Gastroesophageal sphincter (tissue), 4 donors: Measurements from ENCODE around the gene YTHDF1. TPM values are rescaled to one million over a fixed set of nuclear protein-coding genes. Genes with fewer than 3 reads are reported as not detected.

Source experiments
- ATAC-seq: fragments of 150-250 bp; one replicate; pipeline ENCODE4 v1.9.1; 2016; ENCODE audit warnings: mild to moderate bottlenecking, moderate library complexity
- H3K27ac ChIP-seq, 4 donors: fragments of 200-600 bp; sonication (generic) in 3 of 4; 1 replicate in 3 of 4; 2 replicates in 1 of 4; pipeline ENCODE4 v1.5.1; 2016 to 2019
- H3K27me3 ChIP-seq: fragments of 200-600 bp; sonication (generic); one replicate; pipeline ENCODE4 v1.5.1; 2019
- H3K36me3 ChIP-seq, 2 donors: fragments of 200-600 bp; sonication (generic); one replicate each; pipeline ENCODE4 v1.5.1; 2019; ENCODE audit warnings: control low read depth in 1 of 2
- H3K4me1 ChIP-seq, 3 donors: fragments of 200-600 bp; sonication (generic); 1 replicate in 2 of 3; 2 replicates in 1 of 3; pipeline ENCODE4 v1.5.1; 2016 to 2019; ENCODE audit warnings: control low read depth in 2 of 3
- H3K4me3 ChIP-seq, 2 donors: fragments of 200-600 bp; sonication (generic); one replicate each; pipeline ENCODE4 v1.5.1; 2019; ENCODE audit warnings: mild to moderate bottlenecking in 1 of 2, moderate library complexity in 1 of 2
- H3K9me3 ChIP-seq, 3 donors: fragments of 200-600 bp; sonication (generic); one replicate each; pipeline ENCODE4 v1.5.1; 2017 to 2019; ENCODE audit warnings: control low read depth in 2 of 3
- EP300 ChIP-seq: sonication (generic); formaldehyde crosslinking; IDR thresholded peaks from one replicate; pipeline ENCODE4 v1.6.1; 2017; ENCODE audit warnings: antibody characterized with exemption, mild to moderate bottlenecking
- POLR2A ChIP-seq, 2 donors: fragments of 450-650 bp; IDR thresholded peaks; one replicate each; pipeline ENCODE4 v1.6.1; 2017; ENCODE audit warnings: antibody characterized with exemption in 2 of 2, mild to moderate bottlenecking in 2 of 2, moderate library complexity in 1 of 2
- POLR2AphosphoS5 ChIP-seq: sonication (generic); formaldehyde crosslinking; IDR thresholded peaks from one replicate; pipeline ENCODE4 v1.6.1; 2017; ENCODE audit warnings: antibody characterized with exemption
- WGBS, 2 donors: methylation state at CpG; one replicate each; pipeline ENCODE4 v1.1.5; 2018; ENCODE audit warnings: low coverage in 1 of 2; 5-methylcytosine and 5-hydroxymethylcytosine counted together
- total RNA-seq, 4 donors: library from RNA; depleted of rRNA; stranded (reverse); fragments of >200 nt; gene quantifications; one replicate each; pipeline ENCODE4 v1.1.0, GENCODE V29; 2016
- TF ChIP-seq, protein P1 (sequence below), 4 experiments: fragments of 200-600 bp in 2 of 4; fragments of 450-650 bp in 2 of 4; sonication (generic) in 1 of 4; IDR thresholded peaks; one replicate each; pipeline ENCODE4 v1.5.1; 2017 to 2019; ENCODE audit warnings: antibody characterized with exemption in 4 of 4, mild to moderate bottlenecking in 2 of 4, moderate library complexity in 2 of 4

YTHDF1 gene
- total RNA-seq, 4 donors from 2014 or later, result 20.2 to 35.8 (median 34.2) TPM

GRCh38 chr20:63152322-63153253, 63.3 kb downstream of the YTHDF1 start:
- Histone ChIP-seq H3K36me3 (no peaks in the 10 kb centered on the region), H3K27me3 (peaks cover 93% of the 10 kb centered on the region), H3K4me1 (peaks cover 0 to 24% (median 7%) of the 10 kb centered on the region in 3 donors), H3K27ac (peak overlapping the region in 1 of 4 donors; percentile 16), H3K9me3 (peaks cover 0 to 14% (median 0%) of the 10 kb centered on the region in 3 donors), H3K4me3 (peak overlapping the region in 1 of 2 donors; percentile 32)
- TF ChIP-seq EP300 (no peak), POLR2A (IDR thresholded peaks at IDR 0.05) (no peak), POLR2AphosphoS5 (no peak)
- TF ChIP-seq, protein P1, sequence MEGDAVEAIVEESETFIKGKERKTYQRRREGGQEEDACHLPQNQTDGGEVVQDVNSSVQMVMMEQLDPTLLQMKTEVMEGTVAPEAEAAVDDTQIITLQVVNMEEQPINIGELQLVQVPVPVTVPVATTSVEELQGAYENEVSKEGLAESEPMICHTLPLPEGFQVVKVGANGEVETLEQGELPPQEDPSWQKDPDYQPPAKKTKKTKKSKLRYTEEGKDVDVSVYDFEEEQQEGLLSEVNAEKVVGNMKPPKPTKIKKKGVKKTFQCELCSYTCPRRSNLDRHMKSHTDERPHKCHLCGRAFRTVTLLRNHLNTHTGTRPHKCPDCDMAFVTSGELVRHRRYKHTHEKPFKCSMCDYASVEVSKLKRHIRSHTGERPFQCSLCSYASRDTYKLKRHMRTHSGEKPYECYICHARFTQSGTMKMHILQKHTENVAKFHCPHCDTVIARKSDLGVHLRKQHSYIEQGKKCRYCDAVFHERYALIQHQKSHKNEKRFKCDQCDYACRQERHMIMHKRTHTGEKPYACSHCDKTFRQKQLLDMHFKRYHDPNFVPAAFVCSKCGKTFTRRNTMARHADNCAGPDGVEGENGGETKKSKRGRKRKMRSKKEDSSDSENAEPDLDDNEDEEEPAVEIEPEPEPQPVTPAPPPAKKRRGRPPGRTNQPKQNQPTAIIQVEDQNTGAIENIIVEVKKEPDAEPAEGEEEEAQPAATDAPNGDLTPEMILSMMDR (IDR thresholded peaks at IDR 0.05), result no peak
- 75% methylated on average over 2 of the region's 28 CpGs; no CpG with 5 or more reads in 1 of the 2 donors for WGBS, 2 donors
- no peak for ATAC-seq

GRCh38 chr20:63151554-63152321, 64.2 kb downstream of the YTHDF1 start:
- peaks cover 0 to 24% (median 7%) of the 10 kb centered on the region in 3 donors for H3K4me1 ChIP-seq
- H3K4me3 ChIP-seq, result peak overlapping the region in 1 of 2 donors; percentile 32
- ATAC-seq, result peak; percentile 60
- peaks cover 0 to 23% (median 0%) of the 10 kb centered on the region in 3 donors for H3K9me3 ChIP-seq
- no peaks in the 10 kb centered on the region for H3K36me3 ChIP-seq
- H3K27ac ChIP-seq, result peak overlapping the region in 2 of 4 donors; percentile 16 to 44
- WGBS, 2 donors, result 0 to 34% methylated on average over 13 to 19 of the region's 40 CpGs
- peaks cover 94% of the 10 kb centered on the region for H3K27me3 ChIP-seq
- TF ChIP-seq POLR2AphosphoS5 (peak; percentile 45), POLR2A (IDR thresholded peaks at IDR 0.05) (no peak)

GRCh38 chr20:63150911-63151531, 64.9 kb downstream of the YTHDF1 start:
- Histone ChIP-seq H3K4me1 (peaks cover 0 to 24% (median 7%) of the 10 kb centered on the region in 3 donors), H3K27ac (no peak overlapping the region), H3K27me3 (peaks cover 90% of the 10 kb centered on the region), H3K9me3 (peaks cover 0 to 26% (median 0%) of the 10 kb centered on the region in 3 donors), H3K36me3 (no peaks in the 10 kb centered on the region), H3K4me3 (peak overlapping the region in 1 of 2 donors; percentile 32)
- TF ChIP-seq, protein P1 (IDR thresholded peaks at IDR 0.05), result no peak
- TF ChIP-seq EP300 (no peak), POLR2A (IDR thresholded peaks at IDR 0.05) (no peak), POLR2AphosphoS5 (no peak)
- ATAC-seq, result no peak
- WGBS, 2 donors, result no CpG with 5 or more reads among the region's 23 CpGs

- WGBS, 2 donors, result 63 to 93% methylated on average over 6 to 7 of the region's 19 CpGs
- H3K4me3 ChIP-seq, result no peak overlapping the region
- peaks cover 0 to 26% (median 0%) of the 10 kb centered on the region in 3 donors for H3K9me3 ChIP-seq
- H3K27ac ChIP-seq, result no peak overlapping the region
- ATAC-seq, result peak; percentile 19
- H3K36me3 ChIP-seq, result no peaks in the 10 kb centered on the region
- peaks cover 0 to 24% (median 7%) of the 10 kb centered on the region in 3 donors for H3K4me1 ChIP-seq
- H3K27me3 ChIP-seq, result peaks cover 88% of the 10 kb centered on the region
- TF ChIP-seq POLR2AphosphoS5 (no peak), EP300 (no peak), POLR2A (IDR thresholded peaks at IDR 0.05) (no peak)
- TF ChIP-seq, protein P1 (IDR thresholded peaks at IDR 0.05), result no peak
Measured at GRCh38 chr20:63150391-63150898, 65.5 kb downstream of the YTHDF1 start.
